GM19238 (cell line): ENCODE measurements around the gene C15orf39.
"Not testable (repeated sequence)": the region's sequence is repeated elsewhere in the genome, so short reads cannot be mapped to it uniquely, and the experiment has no call there.

ENCODE experiments used
- DNase-seq: peaks from one replicate; pipeline ENCODE4 v3.0.0; 2011; ENCODE audit warnings: low spot score; ENCODE audit not compliant: insufficient read length

C15orf39 gene

GRCh38 chr15:75201616-75202250, at the start of gene C15orf39:
TSS of gene C15orf39 (plus strand) at chr15:75201882. CDS start at chr15:75206049, 4,167 bp downstream.
- peak; percentile 89 for DNase-seq

GRCh38 chr15:75152382-75153079, 49.2 kb upstream of the C15orf39 start:
- DNase-seq: no peak

- DNase-seq: no peak
Measured at GRCh38 chr15:75153087-75153486, 48.6 kb upstream of the C15orf39 start.

- DNase-seq: no peak
Measured at GRCh38 chr15:75153565-75154276, 48.0 kb upstream of the C15orf39 start.

- no peak for DNase-seq
Measured at GRCh38 chr15:75154461-75155062, 47.1 kb upstream of the C15orf39 start.

GRCh38 chr15:75156326-75157215, 45.1 kb upstream of the C15orf39 start:
- no peak for DNase-seq

- no peak for DNase-seq
Measured at GRCh38 chr15:75158402-75158801, 43.3 kb upstream of the C15orf39 start.

GRCh38 chr15:75159244-75159643, 42.4 kb upstream of the C15orf39 start:
- no peak for DNase-seq

- no peak for DNase-seq
Measured at GRCh38 chr15:75161106-75161916, 40.4 kb upstream of the C15orf39 start.

- no peak for DNase-seq
Measured at GRCh38 chr15:75161917-75162414, 39.7 kb upstream of the C15orf39 start.

- DNase-seq: no peak
Measured at GRCh38 chr15:75163150-75163564, 38.5 kb upstream of the C15orf39 start.

- DNase-seq: no peak
Measured at GRCh38 chr15:75164625-75165350, 36.9 kb upstream of the C15orf39 start.

GRCh38 chr15:75166489-75167063, 35.1 kb upstream of the C15orf39 start:
- DNase-seq: not testable (repeated sequence)

GRCh38 chr15:75167588-75168350, 33.9 kb upstream of the C15orf39 start:
- no peak for DNase-seq

- no peak for DNase-seq
Measured at GRCh38 chr15:75168374-75168773, 33.3 kb upstream of the C15orf39 start.

- DNase-seq: no peak
Measured at GRCh38 chr15:75170203-75170602, 31.5 kb upstream of the C15orf39 start.

GRCh38 chr15:75170711-75171341, 30.9 kb upstream of the C15orf39 start:
- no peak for DNase-seq

- no peak for DNase-seq
Measured at GRCh38 chr15:75171408-75171807, 30.3 kb upstream of the C15orf39 start.
